NCI-H2107 (cell line): ENCODE results near the gene ZCCHC7.
A peak's percentile ranks its signal among the peaks of the same experiment; 100 is the strongest.
"Not testable (repeated sequence)": the region's sequence is repeated elsewhere in the genome, so short reads cannot be mapped to it uniquely, and the experiment has no call there.

Experiments
- DNase-seq: peaks from one replicate; lab custom pipeline; 2025; lab: John Stamatoyannopoulos, UW

Gene ZCCHC7

DNA sequence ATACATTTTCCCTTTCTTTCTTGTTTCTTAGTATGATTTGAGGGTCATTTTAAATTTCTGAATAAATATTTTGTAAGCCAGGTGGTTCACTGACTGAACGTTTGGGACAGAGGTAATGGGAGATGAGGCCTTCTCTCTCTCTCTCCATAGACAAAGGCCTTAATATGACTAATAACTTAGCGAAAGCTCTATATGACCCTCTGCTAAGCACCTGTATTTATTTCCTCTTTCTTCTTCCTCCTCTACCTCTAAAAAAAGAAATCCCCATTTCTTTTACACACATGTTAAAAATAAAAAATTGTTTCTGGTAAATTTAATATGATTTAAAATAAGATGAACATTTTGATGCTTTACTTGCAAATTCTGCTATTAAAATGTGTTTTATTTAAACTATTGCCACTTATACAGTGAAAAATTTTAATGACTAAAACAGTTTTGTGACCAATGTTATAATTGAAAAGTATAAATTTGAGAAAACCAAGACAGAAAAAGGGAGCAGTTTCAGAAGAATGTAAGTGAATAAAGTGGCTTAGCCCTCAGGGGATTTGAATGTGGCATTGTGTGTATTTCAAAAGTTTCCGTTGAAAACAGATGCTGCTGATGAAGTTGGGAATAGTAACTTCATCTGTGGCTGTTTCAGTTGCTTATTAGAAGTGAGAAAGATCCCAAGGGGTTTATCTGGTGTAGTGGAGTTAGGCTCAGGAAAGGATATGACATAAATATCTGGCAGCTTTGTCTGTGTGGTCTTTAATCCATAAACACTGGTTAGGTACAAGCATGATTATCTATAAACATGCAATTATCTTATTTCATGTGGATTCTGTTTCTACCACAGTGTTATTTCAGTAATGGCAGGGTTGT lies 173.5 kb downstream of the ZCCHC7 start:
- no peak for DNase-seq

GRCh38 chr9:37295178-37295577 lies 174.8 kb downstream of the ZCCHC7 start:
- DNase-seq, result no peak

GRCh38 chr9:37295796-37296195 lies 175.4 kb downstream of the ZCCHC7 start:
- no peak for DNase-seq

GRCh38 chr9:37297592-37297991 lies 177.2 kb downstream of the ZCCHC7 start:
- no peak for DNase-seq

DNA sequence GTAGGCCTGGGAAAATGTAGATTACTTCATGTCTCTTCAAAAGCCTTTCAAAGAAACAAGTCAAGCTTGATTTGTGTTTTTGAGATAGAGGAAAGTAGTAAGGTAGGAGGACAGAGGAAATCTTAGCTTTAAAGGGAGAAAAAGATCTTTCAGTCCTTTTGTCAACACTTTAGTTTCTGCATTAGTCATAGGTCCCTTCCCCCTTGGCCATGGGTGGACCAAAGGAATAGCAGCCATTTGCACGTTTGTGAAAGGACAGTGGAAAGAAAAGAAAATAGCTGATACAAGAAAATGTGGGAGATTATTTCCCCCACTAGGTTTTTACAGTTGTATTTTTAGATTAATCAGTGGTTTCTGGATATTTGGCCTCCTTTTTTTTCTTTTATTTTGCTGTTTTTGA lies 180.2 kb downstream of the ZCCHC7 start:
- DNase-seq, result no peak

- DNase-seq, result no peak
These were observed 180.9 kb downstream of the ZCCHC7 start for GRCh38 chr9:37301042-37301853.

- no peak for DNase-seq
These were observed 181.4 kb downstream of the ZCCHC7 start for GRCh38 chr9:37301854-37302172.

- DNase-seq, result no peak
These were observed 181.9 kb downstream of the ZCCHC7 start for GRCh38 chr9:37302277-37302676.

GRCh38 chr9:37303272-37303671 lies 182.9 kb downstream of the ZCCHC7 start:
- DNase-seq, result not testable (repeated sequence)

GRCh38 chr9:37309136-37309535 lies 188.8 kb downstream of the ZCCHC7 start:
- DNase-seq, result no peak

DNA sequence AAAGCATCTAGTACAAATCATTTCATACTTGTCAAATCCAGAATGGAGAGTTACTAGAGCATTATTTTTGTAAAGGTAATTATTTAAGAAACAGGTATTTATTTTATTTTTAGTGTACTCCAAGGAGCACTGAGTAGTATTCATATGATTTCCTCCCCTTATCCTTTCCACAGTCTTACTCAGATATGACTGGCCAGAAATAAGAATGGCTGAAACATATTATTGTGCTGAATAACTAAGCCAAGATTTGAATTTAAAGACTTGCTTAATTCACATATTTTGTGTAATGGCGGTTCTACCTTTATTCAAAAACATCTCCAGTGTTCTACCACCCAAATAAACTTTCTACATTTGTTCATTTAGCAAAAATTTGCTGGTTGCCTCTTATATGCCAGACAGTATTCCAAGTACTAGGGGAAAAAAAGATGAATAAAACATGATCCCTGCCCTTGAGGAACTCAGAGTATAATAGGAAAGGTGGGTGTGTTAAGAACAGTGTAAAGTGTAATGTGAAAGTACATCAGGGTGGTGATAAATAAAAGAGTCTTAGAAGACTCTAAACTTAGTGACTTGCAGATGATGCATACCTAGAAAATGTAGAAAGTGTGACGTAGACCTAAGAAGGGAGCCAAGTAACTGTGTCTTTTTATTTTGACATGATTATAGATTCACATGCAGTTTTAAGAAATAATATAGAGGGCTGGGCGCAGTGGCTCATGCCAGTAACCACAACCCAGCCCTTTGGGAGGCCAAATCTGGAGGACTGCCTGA lies 191.7 kb downstream of the ZCCHC7 start:
- DNase-seq, result no peak

- peak; percentile 37 for DNase-seq
These were observed 203.9 kb downstream of the ZCCHC7 start for GRCh38 chr9:37324261-37324683.

- peak; percentile 62 for DNase-seq
These were observed 204.5 kb downstream of the ZCCHC7 start for GRCh38 chr9:37324691-37325490.

DNA sequence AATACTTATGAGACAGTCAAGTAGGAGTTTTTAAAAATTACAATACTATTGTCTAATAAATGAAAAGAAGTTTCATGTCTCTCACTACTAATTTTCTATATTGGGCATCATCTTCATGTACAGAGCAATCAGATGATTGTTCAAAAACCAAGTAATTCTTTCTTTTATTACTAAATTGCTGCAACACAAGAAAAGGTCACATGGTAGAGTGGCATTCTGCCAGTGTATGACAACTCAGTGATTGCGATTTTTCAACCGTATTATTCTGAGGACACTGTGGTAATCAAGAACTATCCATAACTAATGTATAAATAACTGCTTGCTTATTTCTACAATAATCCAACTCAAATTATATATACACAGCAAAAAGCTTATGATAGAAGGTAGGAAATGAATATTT lies 205.4 kb downstream of the ZCCHC7 start:
- DNase-seq, result no peak

DNA sequence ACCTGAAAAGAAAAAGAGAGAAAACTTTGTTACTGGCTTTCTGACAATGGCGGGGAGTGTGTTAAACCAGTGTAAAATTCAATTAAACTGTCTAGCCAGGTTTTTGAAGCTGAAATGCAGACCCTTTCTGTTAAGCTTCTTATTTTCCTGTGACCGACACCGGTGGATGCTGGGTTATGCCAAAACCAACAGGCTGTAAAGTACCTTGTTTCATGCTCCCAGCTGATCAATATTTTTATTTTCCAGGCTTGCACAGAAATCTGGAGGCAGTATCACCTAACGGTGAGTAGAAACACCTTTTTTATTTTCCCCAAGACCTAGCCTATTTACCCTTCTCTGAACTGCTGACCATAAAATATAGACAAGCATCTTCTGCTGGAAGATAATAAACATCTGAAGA lies 207.2 kb downstream of the ZCCHC7 start:
- no peak for DNase-seq

DNA sequence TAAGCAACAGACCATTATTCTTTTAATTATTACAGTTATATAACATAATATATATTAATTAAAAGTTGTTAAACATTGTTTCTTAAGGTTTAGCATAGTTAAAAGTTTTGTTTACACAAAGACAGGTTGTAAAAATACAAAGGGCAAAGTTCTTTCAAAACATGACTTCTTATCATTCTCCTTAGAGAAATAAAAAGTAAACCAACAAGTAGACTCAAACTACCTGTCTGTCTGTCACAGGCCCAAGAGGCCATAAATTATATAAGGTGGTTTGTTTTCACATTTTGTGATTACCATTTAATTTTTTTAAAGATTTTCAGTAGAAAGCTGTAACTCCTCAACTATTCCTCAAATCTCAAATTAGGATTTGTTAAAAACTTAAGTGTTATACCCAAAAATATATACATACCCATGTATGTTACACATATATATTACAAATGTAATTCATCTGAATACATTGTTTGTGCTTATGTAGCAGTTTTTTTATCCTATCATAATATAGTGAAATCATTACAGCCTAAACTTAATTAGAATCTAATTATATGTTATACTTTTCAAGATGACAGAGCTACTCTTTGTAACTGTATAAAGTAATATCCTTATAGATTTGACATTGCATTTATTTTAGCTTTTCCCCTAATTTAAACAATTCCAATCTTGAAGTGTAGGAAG lies 208.3 kb downstream of the ZCCHC7 start:
- no peak for DNase-seq

DNA sequence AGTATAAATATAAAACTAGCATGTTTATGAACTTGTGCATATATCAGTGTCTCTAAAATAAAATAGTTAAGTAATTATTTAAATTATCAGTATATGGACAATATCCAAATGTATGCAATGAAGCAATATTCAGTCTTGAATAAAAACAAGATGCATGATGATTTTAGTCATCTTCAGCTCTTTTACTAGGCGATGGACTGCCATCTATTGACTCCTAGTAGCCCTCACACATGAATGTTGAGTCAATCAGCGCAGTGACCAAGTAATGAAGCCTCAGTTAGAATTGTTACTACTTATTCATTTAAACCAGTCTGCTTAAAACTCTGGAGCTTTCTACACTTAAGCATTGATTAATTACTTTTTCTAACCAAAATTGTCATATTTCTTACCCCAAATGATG lies 209.2 kb downstream of the ZCCHC7 start:
- DNase-seq, result no peak

GRCh38 chr9:37331871-37332270 lies 211.5 kb downstream of the ZCCHC7 start:
- DNase-seq, result no peak

GRCh38 chr9:37332578-37332977 lies 212.2 kb downstream of the ZCCHC7 start:
- DNase-seq, result no peak

GRCh38 chr9:37333288-37333687 lies 212.9 kb downstream of the ZCCHC7 start:
- no peak for DNase-seq

DNA sequence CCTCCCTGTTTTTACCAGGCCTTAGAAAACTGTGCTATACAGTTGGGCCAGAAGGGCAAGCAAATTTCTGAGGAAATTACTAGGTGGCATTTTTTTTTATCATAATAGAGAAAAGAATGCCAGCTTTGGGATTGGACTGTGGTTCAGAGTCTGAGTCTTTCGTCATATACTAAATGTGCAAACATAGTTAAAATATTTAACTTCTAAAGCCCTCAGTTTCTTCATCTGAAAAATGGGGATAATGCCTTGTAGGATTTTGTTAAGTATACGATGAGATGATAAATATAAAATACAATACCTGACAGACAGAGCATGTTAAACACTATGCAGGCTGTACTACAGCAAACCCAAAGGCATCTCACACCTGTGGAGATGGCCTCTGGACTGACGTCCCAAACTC lies 214.9 kb downstream of the ZCCHC7 start:
- no peak for DNase-seq
